Mesenchymal stem cell (in vitro differentiated cells and primary cell): Measurements from ENCODE around the gene IRF7.

Experiments used
- DNase-seq: peaks from one replicate; pipeline ENCODE4 v3.0.0-alpha.2; 2013
- H2AFZ ChIP-seq: one replicate; pipeline ENCODE4 v1.6.1; 2013; ENCODE audit warnings: low read depth, mild to moderate bottlenecking, control low read depth, inconsistent platforms, low read length, moderate library complexity
- H2AK5ac ChIP-seq: 2 replicates; pipeline ENCODE4 v1.6.1; 2013; ENCODE audit warnings: low read length, moderate library complexity, mild to moderate bottlenecking, inconsistent platforms; ENCODE audit not compliant: severe bottlenecking
- H2BK120ac ChIP-seq: one replicate; pipeline ENCODE4 v1.6.1; 2013; ENCODE audit warnings: low read depth, mild to moderate bottlenecking, inconsistent platforms, low read length, moderate library complexity
- H2BK12ac ChIP-seq, 2 experiments: one replicate each; pipeline ENCODE4 v1.6.1; 2013; ENCODE audit warnings: inconsistent platforms in 2 of 2, low read length in 2 of 2, mild to moderate bottlenecking in 2 of 2, moderate library complexity in 2 of 2, control low read depth in 1 of 2
- H2BK15ac ChIP-seq: one replicate; pipeline ENCODE4 v1.6.1; 2013; ENCODE audit warnings: mild to moderate bottlenecking, low read depth, inconsistent platforms; ENCODE audit not compliant: poor library complexity, severe bottlenecking
- H2BK5ac ChIP-seq: 2 replicates; pipeline ENCODE4 v1.6.1; 2013; ENCODE audit warnings: low read depth, mild to moderate bottlenecking, low read length, control low read depth, inconsistent platforms; ENCODE audit not compliant: poor library complexity, severe bottlenecking
- H3K14ac ChIP-seq, 2 experiments: one replicate each; pipeline ENCODE4 v1.6.1; 2013; ENCODE audit warnings: inconsistent platforms in 2 of 2, low read length in 2 of 2, control low read depth in 1 of 2, mild to moderate bottlenecking in 1 of 2, moderate library complexity in 1 of 2
- H3K18ac ChIP-seq, 2 experiments: one replicate each; pipeline ENCODE4 v1.6.1; 2013; ENCODE audit warnings: inconsistent platforms in 2 of 2, low read length in 2 of 2, control low read depth in 1 of 2, low read depth in 1 of 2, mild to moderate bottlenecking in 1 of 2
- H3K23ac ChIP-seq, 2 experiments: one replicate each; pipeline ENCODE4 v1.6.1; 2013; ENCODE audit warnings: inconsistent platforms in 2 of 2, low read length in 2 of 2, mild to moderate bottlenecking in 2 of 2, moderate library complexity in 2 of 2, control low read depth in 1 of 2
- H3K27ac ChIP-seq: 2 replicates; pipeline ENCODE4 v1.5.1; 2013; ENCODE audit warnings: mild to moderate bottlenecking, moderate library complexity, low read length, control low read depth, inconsistent platforms; ENCODE audit not compliant: poor library complexity, severe bottlenecking
- H3K27me3 ChIP-seq, 2 experiments: 2 replicates each; pipeline versions ENCODE4 v1.6.1 to v1.7.0; 2013; ENCODE audit warnings: low read length in 2 of 2, mild to moderate bottlenecking in 2 of 2, moderate library complexity in 2 of 2, control low read depth in 1 of 2, inconsistent platforms in 1 of 2; ENCODE audit not compliant: control insufficient read depth in 1 of 2, insufficient read depth in 1 of 2
- H3K36me3 ChIP-seq, 2 experiments: 2 replicates each; pipeline versions ENCODE4 v1.6.1 to v1.7.0; 2013; ENCODE audit warnings: low read length in 2 of 2, control low read depth in 1 of 2, inconsistent platforms in 1 of 2, low read depth in 1 of 2, mild to moderate bottlenecking in 1 of 2; ENCODE audit not compliant: insufficient read depth in 2 of 2, control insufficient read depth in 1 of 2
- H3K4ac ChIP-seq, 2 experiments: one replicate each; pipeline ENCODE4 v1.6.1; 2013; ENCODE audit warnings: inconsistent platforms in 2 of 2, low read length in 2 of 2, mild to moderate bottlenecking in 2 of 2, moderate library complexity in 2 of 2, control low read depth in 1 of 2, low read depth in 1 of 2
- H3K4me1 ChIP-seq: 2 replicates; pipeline ENCODE4 v1.6.1; 2013; ENCODE audit warnings: low read depth, low read length, control low read depth; ENCODE audit not compliant: control insufficient read depth, insufficient read depth
- H3K4me2 ChIP-seq: 2 replicates; pipeline ENCODE4 v1.6.1; 2013; ENCODE audit warnings: low read length, mild to moderate bottlenecking, inconsistent platforms; ENCODE audit not compliant: poor library complexity, severe bottlenecking
- H3K4me3 ChIP-seq, 2 experiments: 2 replicates each; pipeline versions ENCODE4 v1.5.1 to v1.7.0; 2013; ENCODE audit warnings: low read length in 2 of 2, mild to moderate bottlenecking in 2 of 2, control low read depth in 1 of 2, low read depth in 1 of 2; ENCODE audit not compliant: insufficient read depth in 1 of 2
- H3K79me1 ChIP-seq: replicated peaks from 2 replicates; pipeline ENCODE4 v1.6.1; 2013; ENCODE audit warnings: mild to moderate bottlenecking, control low read depth, low read length, inconsistent platforms; ENCODE audit not compliant: poor library complexity, severe bottlenecking
- H3K9ac ChIP-seq: 2 replicates; pipeline ENCODE4 v1.7.0; 2013; ENCODE audit warnings: mild to moderate bottlenecking, low read length, moderate library complexity
- H3K9me3 ChIP-seq: 2 replicates; pipeline ENCODE4 v1.7.0; 2013; ENCODE audit warnings: mild to moderate bottlenecking, low read length; ENCODE audit not compliant: control insufficient read depth
- H4K8ac ChIP-seq: one replicate; pipeline ENCODE4 v1.6.1; 2013; ENCODE audit warnings: inconsistent platforms, mild to moderate bottlenecking, low read length, moderate library complexity
- H4K91ac ChIP-seq: one replicate; pipeline ENCODE4 v1.6.1; 2013; ENCODE audit warnings: mild to moderate bottlenecking, low read length, inconsistent platforms
- WGBS: methylation state at CpG from one replicate; pipeline ENCODE4 v1.1.7; 2013; ENCODE audit warnings: mixed read lengths; 5-methylcytosine and 5-hydroxymethylcytosine counted together

IRF7 gene

GRCh38 chr11:584287-584686 is 31.5 kb downstream of the IRF7 start:
- H2AK5ac ChIP-seq, result no peak overlapping the region
- no peak overlapping the region for H2BK12ac ChIP-seq
- H3K4me2 ChIP-seq, result no peak overlapping the region
- H3K23ac ChIP-seq, result no peak overlapping the region
- H3K79me1 ChIP-seq, result peaks cover 8% of the 10 kb centered on the region
- no peak overlapping the region for H3K4me3 ChIP-seq
- no peak overlapping the region for H3K4ac ChIP-seq
- H2AFZ ChIP-seq, result no peak overlapping the region
- H3K9me3 ChIP-seq, result no peaks in the 10 kb centered on the region
- H3K4me1 ChIP-seq, result peaks cover 24% of the 10 kb centered on the region
- H2BK5ac ChIP-seq, result no peak overlapping the region
- H3K36me3 ChIP-seq, result peaks cover 51 to 56% of the 10 kb centered on the region in 2 experiments
- WGBS, result over 99% methylated on average over 8 of the region's 10 CpGs
- no peak overlapping the region for H2BK120ac ChIP-seq
- no peak overlapping the region for H3K9ac ChIP-seq
- H3K18ac ChIP-seq, result no peak overlapping the region
- H3K27me3 ChIP-seq, result no peaks in the 10 kb centered on the region
- H3K14ac ChIP-seq, result no peak overlapping the region
- no peak overlapping the region for H4K8ac ChIP-seq
- H2BK15ac ChIP-seq, result no peak overlapping the region
- no peak for DNase-seq
- no peak overlapping the region for H4K91ac ChIP-seq
- no peak overlapping the region for H3K27ac ChIP-seq

DNA sequence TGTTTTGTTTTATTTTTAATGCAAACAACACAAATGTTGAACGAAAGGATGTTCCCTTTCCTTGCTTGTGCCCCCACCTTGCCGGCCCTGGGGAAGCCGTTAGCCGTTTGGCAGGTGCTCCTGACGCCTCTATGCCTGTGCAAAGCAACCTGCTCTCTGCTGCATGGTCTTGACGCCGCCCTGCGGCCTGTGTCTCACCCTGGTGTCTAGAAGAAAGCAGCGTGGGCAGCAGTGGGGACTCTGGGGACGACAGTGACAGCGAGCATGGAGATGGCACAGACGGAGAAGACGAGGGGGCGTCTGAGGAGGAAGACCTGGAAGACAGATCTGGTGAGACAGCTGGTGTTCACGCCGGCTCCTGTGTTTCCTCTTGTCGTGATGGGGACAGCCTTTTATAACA is 34.0 kb downstream of the IRF7 start:
- Histone ChIP-seq H3K27me3 (no peaks in the 10 kb centered on the region), H4K91ac (no peak overlapping the region), H3K14ac (no peak overlapping the region), H3K4me1 (peaks cover 35% of the 10 kb centered on the region), H2AFZ (no peak overlapping the region), H3K4ac (no peak overlapping the region), H3K36me3 (peaks cover 28 to 53% of the 10 kb centered on the region in 2 experiments), H3K18ac (no peak overlapping the region), H3K23ac (no peak overlapping the region), H3K4me3 (peak overlapping the region in 1 of 2 experiments; percentile 2), H2AK5ac (no peak overlapping the region), H2BK5ac (no peak overlapping the region), H4K8ac (no peak overlapping the region), H3K79me1 (peaks cover 8% of the 10 kb centered on the region), H3K4me2 (no peak overlapping the region), H2BK120ac (no peak overlapping the region), H3K9me3 (no peaks in the 10 kb centered on the region), H2BK15ac (no peak overlapping the region), H2BK12ac (no peak overlapping the region), H3K9ac (peak overlapping the region; percentile 26), H3K27ac (no peak overlapping the region)
- 97% methylated on average over 17 of the region's 17 CpGs for WGBS
- no peak for DNase-seq

DNA sequence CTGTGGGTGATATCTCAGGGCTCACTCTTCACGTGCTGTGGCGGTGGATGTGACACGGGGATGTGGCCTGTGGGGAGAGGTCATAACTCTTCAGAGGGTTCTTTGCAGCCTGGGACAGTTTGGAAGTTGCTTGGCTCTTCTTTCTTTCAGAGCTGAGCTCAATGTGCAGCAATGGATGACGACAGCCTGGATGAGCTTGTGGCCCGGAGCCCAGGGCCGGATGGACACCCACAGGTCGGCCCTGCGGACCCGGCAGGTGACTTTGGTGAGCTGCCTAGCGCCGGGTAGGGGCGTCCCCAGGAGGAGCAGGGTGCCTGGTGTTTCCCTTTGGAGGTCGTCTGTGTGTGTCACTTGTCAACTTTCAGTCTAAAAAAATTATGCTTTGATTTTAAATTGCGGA is 34.4 kb downstream of the IRF7 start:
- 97% methylated on average over 14 of the region's 14 CpGs for whole genome bisulfite sequencing
- Histone ChIP-seq H2AFZ (no peak overlapping the region), H3K18ac (no peak overlapping the region), H2BK5ac (no peak overlapping the region), H3K23ac (no peak overlapping the region), H3K4me1 (peaks cover 35% of the 10 kb centered on the region), H4K8ac (no peak overlapping the region), H3K4ac (no peak overlapping the region), H3K27me3 (no peaks in the 10 kb centered on the region), H3K14ac (no peak overlapping the region), H3K4me2 (no peak overlapping the region), H2BK15ac (no peak overlapping the region), H2BK120ac (no peak overlapping the region), H3K4me3 (no peak overlapping the region), H2AK5ac (no peak overlapping the region), H4K91ac (no peak overlapping the region), H2BK12ac (no peak overlapping the region), H3K79me1 (peaks cover 8% of the 10 kb centered on the region), H3K27ac (no peak overlapping the region), H3K9me3 (no peaks in the 10 kb centered on the region), H3K9ac (peak overlapping the region; percentile 26), H3K36me3 (peaks cover 24 to 49% of the 10 kb centered on the region in 2 experiments)
- no peak for DNase-seq

GRCh38 chr11:579830-580601 is 35.7 kb downstream of the IRF7 start:
- WGBS, result 91% methylated on average over 20 of the region's 20 CpGs
- no peak for DNase-seq

More at GRCh38 chr11:579830-580601, 35.7 kb downstream of the IRF7 start:
- no peak overlapping the region for H3K23ac ChIP-seq
- H3K18ac ChIP-seq, result no peak overlapping the region
- no peak overlapping the region for H2BK120ac ChIP-seq
- peak overlapping the region in 1 of 2 experiments; percentile 5 for H3K4me3 ChIP-seq
- H3K4ac ChIP-seq, result no peak overlapping the region
- H3K27me3 ChIP-seq, result peaks cover 1 to 2% of the 10 kb centered on the region in 2 experiments
- no peak overlapping the region for H4K8ac ChIP-seq
- H2AK5ac ChIP-seq, result no peak overlapping the region
- H3K9me3 ChIP-seq, result no peaks in the 10 kb centered on the region
- H3K4me2 ChIP-seq, result no peak overlapping the region
- H2BK12ac ChIP-seq, result no peak overlapping the region
- no peak overlapping the region for H2BK15ac ChIP-seq
- peaks cover 20 to 47% of the 10 kb centered on the region in 2 experiments for H3K36me3 ChIP-seq
- H3K9ac ChIP-seq, result peak overlapping the region; percentile 34
- H3K79me1 ChIP-seq, result peaks cover 8% of the 10 kb centered on the region
- no peak overlapping the region for H4K91ac ChIP-seq
- H3K14ac ChIP-seq, result no peak overlapping the region
- no peak overlapping the region for H2AFZ ChIP-seq
- no peak overlapping the region for H3K27ac ChIP-seq
- H3K4me1 ChIP-seq, result peaks cover 41% of the 10 kb centered on the region
- no peak overlapping the region for H2BK5ac ChIP-seq
